RPMI7951 (cell line): Measurements from ENCODE around the gene ZNF629. TPM values are rescaled to one million over a fixed set of nuclear protein-coding genes. Genes with fewer than 3 reads are reported as not detected.

Source experiments
- total RNA-seq: library from RNA; depleted of rRNA; stranded (reverse); fragments of >200 nt; shearing (Covaris generic); gene quantifications from 2 replicates; pipeline ENCODE4 v1.2.3, GENCODE V29; 2014; rRNA removed

The ZNF629 gene
- total RNA-seq, 1 experiment from 2014 or later = 8.3 TPM

Other genes with a start within 250 kb of the ZNF629 start
- gene ZNF764, start 228.8 kb downstream of the ZNF629 start, total RNA-seq = 3.0 and 3.6 TPM in 2 replicates
- 6.4 and 6.7 TPM in 2 replicates for gene ZNF688, start 215.5 kb downstream of the ZNF629 start, total RNA-seq
- 2.8 and 3.9 TPM in 2 replicates for gene ZNF785, start 201.5 kb downstream of the ZNF629 start, total RNA-seq
- gene ZNF689, start 176.8 kb downstream of the ZNF629 start, total RNA-seq = 5.6 and 6.1 TPM in 2 replicates
- gene PRR14, start 136.2 kb downstream of the ZNF629 start, total RNA-seq = 6.8 and 10.9 TPM in 2 replicates
- 4.1 and 6.0 TPM in 2 replicates for gene FBRS, start 128.8 kb downstream of the ZNF629 start, total RNA-seq
- 2.6 and 5.3 TPM in 2 replicates for gene SRCAP, start 88.0 kb downstream of the ZNF629 start, total RNA-seq
- gene PHKG2, start 38.8 kb downstream of the ZNF629 start, total RNA-seq = 25.3 and 30.9 TPM in 2 replicates
- gene CFAP119, start 25.1 kb downstream of the ZNF629 start, total RNA-seq = 3.4 and 4.6 TPM in 2 replicates
- gene RNF40, start 24.9 kb downstream of the ZNF629 start, total RNA-seq = 45.3 and 48.2 TPM in 2 replicates
- 40.5 and 42.2 TPM in 2 replicates for gene BCL7C, start 106.9 kb upstream of the ZNF629 start, total RNA-seq
- 0.24 and 0.39 TPM in 2 replicates for gene CTF1, start 109.4 kb upstream of the ZNF629 start, total RNA-seq
- 3.7 and 8.1 TPM in 2 replicates for gene FBXL19, start 136.4 kb upstream of the ZNF629 start, total RNA-seq
- gene ORAI3, start 161.9 kb upstream of the ZNF629 start, total RNA-seq = 28.5 and 41.6 TPM in 2 replicates
- 1.1 and 1.2 TPM in 2 replicates for gene SETD1A, start 170.5 kb upstream of the ZNF629 start, total RNA-seq
- 10.9 and 16.3 TPM in 2 replicates for gene HSD3B7, start 198.0 kb upstream of the ZNF629 start, total RNA-seq
- gene STX1B, start 223.4 kb upstream of the ZNF629 start, total RNA-seq = 0.29 and 0.60 TPM in 2 replicates
- gene STX4, start 246.4 kb upstream of the ZNF629 start, total RNA-seq = 23.1 and 23.5 TPM in 2 replicates